ENCODE measurements around the gene UBE2O.

UBE2O gene

GRCh38 chr17:76485569-76485968 lies 32.6 kb upstream of the UBE2O start:
- no peak for DNase-seq (ENCODE audit: low read depth)

- no peak for DNase-seq (ENCODE audit: low read depth)
Measured at GRCh38 chr17:76484228-76484725, 31.3 kb upstream of the UBE2O start.

GRCh38 chr17:76481071-76481655 lies 28.2 kb upstream of the UBE2O start:
- no peak for DNase-seq (ENCODE audit: low read depth)

- DNase-seq (ENCODE audit: low read depth) = no peak
Measured at GRCh38 chr17:76480632-76481031, 27.7 kb upstream of the UBE2O start.

GRCh38 chr17:76479515-76480060 lies 26.6 kb upstream of the UBE2O start:
- DNase-seq (ENCODE audit: low read depth) = no peak

GRCh38 chr17:76478730-76479514 lies 26.0 kb upstream of the UBE2O start:
- DNase-seq (ENCODE audit: low read depth) = no peak

GRCh38 chr17:76478097-76478496 lies 25.1 kb upstream of the UBE2O start:
- no peak for DNase-seq (ENCODE audit: low read depth)

GRCh38 chr17:76477576-76477975 lies 24.6 kb upstream of the UBE2O start:
- no peak for DNase-seq (ENCODE audit: low read depth)

GRCh38 chr17:76476736-76477135 lies 23.8 kb upstream of the UBE2O start:
- no peak for DNase-seq (ENCODE audit: low read depth)

GRCh38 chr17:76475302-76475701 lies 22.4 kb upstream of the UBE2O start:
- no peak for DNase-seq (ENCODE audit: low read depth)

GRCh38 chr17:76474894-76475293 lies 21.9 kb upstream of the UBE2O start:
- no peak for DNase-seq (ENCODE audit: low read depth)

GRCh38 chr17:76474238-76474637 lies 21.3 kb upstream of the UBE2O start:
- no peak for DNase-seq (ENCODE audit: low read depth)

- DNase-seq (ENCODE audit: low read depth) = no peak
Measured at GRCh38 chr17:76473541-76473985, 20.6 kb upstream of the UBE2O start.

GRCh38 chr17:76472726-76473125 lies 19.8 kb upstream of the UBE2O start:
- DNase-seq (ENCODE audit: low read depth) = no peak

GRCh38 chr17:76472258-76472645 lies 19.3 kb upstream of the UBE2O start:
- no peak for DNase-seq (ENCODE audit: low read depth)

- no peak for DNase-seq (ENCODE audit: low read depth)
Measured at GRCh38 chr17:76471498-76472257, 18.7 kb upstream of the UBE2O start.

GRCh38 chr17:76469991-76470739 lies 17.2 kb upstream of the UBE2O start:
- DNase-seq (ENCODE audit: low read depth) = no peak

GRCh38 chr17:76469076-76469990 lies 16.4 kb upstream of the UBE2O start:
- no peak for DNase-seq (ENCODE audit: low read depth)

GRCh38 chr17:76468634-76469010 lies 15.7 kb upstream of the UBE2O start:
- no peak for DNase-seq (ENCODE audit: low read depth)

- DNase-seq (ENCODE audit: low read depth) = no peak
Measured at GRCh38 chr17:76467809-76468633, 15.1 kb upstream of the UBE2O start.

Data from stimulated activated CD8-positive, alpha-beta memory T cell treated with anti-CD3 and anti-CD28 coated beads, Interleukin-7, amount 100 ng/mL, for 24 hours (primary cell).